ENCODE data around the gene TRIM66.

TRIM66 gene, protein sequence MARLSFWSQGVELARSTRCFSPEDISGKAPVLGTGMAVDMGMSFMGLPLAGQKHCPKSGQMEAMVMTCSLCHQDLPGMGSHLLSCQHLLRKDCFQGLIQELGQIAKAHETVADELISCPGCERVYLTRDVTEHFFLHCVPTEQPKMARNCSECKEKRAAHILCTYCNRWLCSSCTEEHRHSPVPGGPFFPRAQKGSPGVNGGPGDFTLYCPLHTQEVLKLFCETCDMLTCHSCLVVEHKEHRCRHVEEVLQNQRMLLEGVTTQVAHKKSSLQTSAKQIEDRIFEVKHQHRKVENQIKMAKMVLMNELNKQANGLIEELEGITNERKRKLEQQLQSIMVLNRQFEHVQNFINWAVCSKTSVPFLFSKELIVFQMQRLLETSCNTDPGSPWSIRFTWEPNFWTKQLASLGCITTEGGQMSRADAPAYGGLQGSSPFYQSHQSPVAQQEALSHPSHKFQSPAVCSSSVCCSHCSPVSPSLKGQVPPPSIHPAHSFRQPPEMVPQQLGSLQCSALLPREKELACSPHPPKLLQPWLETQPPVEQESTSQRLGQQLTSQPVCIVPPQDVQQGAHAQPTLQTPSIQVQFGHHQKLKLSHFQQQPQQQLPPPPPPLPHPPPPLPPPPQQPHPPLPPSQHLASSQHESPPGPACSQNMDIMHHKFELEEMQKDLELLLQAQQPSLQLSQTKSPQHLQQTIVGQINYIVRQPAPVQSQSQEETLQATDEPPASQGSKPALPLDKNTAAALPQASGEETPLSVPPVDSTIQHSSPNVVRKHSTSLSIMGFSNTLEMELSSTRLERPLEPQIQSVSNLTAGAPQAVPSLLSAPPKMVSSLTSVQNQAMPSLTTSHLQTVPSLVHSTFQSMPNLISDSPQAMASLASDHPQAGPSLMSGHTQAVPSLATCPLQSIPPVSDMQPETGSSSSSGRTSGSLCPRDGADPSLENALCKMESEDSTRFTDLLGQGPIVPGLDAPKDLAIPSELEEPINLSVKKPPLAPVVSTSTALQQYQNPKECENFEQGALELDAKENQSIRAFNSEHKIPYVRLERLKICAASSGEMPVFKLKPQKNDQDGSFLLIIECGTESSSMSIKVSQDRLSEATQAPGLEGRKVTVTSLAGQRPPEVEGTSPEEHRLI (N-terminal part only)

DNA sequence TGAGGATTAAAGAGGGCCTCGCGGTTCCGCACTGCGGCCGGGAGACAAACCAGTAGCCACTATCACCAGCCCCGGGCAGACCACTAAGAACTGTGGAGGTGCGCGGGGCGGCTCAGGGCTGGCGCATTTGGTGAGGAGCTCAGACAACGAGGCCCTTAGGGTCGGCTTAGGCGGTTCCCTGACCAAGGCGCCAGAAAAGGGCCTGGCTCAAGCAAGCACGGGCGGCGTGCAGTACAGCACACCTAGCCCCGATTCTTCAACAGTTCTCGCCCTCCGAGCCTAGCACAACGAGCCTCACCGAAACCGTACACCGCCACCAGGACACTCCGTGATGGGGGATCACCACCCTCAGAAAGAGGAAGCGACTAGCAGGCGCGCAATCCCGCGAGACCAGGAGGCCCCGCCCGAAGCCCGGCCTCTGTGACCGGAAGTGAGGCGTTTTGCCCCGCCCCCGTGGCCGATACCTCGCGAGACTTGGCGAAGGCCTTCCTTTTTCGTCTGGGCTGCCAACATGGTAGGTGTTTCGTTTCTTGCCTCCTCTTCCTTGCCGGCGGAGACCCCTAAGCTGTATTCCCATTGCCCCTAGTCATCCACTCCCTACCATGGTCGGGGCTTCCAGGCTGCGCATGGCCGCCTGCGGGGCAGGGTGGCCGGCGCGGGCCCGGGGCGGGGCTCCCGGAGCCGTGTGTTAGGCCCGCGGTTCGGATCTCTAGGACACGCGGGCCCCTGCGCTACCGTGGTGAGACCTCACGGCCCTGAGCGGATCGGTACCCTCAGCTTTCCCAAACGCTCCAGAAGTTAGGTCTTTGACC, at the start of gene TRIM66, which contains the start of gene RPL27A:
Gene TRIM66 (minus strand): TSS at position 363 of the 812 bp plus-strand sequence. CDS start 10,391 bp downstream, outside the sequence.
Gene RPL27A (plus strand): TSS at position 490 of the 812 bp plus-strand sequence. CDS start 22 bp downstream, at position 512.
- peak; percentile 93 for DNase-seq

DNA sequence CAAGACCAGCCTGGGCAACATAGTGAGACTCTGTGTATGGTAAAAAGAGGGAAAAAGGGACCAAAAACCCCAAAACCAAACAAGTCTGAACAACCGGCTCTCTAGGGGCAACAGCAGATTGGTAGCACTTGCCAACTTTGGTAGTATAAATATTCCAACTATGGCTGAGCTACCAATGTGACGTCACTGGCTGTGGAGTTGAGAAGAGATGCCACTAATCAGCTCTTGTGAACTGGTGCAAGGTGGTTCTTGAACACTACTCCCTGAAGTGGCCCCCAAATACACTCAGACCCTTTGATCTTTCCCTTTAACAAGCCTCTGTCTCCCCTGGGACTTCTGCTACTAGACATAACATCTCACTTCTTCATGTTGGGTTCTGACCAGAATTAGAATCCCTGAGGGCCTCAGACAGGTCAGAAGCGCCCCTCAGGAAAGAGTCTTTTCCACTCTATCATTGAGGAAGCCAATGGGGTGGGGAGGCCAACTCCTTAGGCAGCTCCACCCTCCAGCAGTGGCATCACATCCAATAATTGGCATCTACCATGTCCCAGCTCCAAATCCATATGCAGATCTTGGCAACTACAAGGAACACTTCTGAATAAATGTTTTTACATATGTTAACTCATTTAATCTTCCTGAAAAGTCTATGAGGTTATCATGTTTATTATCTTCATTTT, 49.3 kb upstream of the TRIM66 start:
- no peak for DNase-seq

DNA sequence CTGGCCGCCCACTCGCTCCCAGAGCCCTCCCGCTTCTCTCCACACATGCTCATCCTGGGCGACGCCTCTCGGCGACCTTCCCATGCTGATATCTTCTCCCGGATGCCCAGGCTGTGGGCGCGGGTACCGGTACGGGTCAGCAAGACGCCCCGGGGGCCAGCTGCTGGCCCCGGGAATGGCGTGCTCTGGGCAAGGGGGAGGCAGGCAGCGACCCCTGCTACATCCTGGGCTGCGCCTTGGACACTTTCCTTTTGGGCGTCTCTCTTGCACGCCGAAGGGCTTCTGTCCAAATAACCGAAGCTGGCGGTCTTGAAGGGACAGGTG, 48.2 kb upstream of the TRIM66 start:
- no peak for DNase-seq

DNA sequence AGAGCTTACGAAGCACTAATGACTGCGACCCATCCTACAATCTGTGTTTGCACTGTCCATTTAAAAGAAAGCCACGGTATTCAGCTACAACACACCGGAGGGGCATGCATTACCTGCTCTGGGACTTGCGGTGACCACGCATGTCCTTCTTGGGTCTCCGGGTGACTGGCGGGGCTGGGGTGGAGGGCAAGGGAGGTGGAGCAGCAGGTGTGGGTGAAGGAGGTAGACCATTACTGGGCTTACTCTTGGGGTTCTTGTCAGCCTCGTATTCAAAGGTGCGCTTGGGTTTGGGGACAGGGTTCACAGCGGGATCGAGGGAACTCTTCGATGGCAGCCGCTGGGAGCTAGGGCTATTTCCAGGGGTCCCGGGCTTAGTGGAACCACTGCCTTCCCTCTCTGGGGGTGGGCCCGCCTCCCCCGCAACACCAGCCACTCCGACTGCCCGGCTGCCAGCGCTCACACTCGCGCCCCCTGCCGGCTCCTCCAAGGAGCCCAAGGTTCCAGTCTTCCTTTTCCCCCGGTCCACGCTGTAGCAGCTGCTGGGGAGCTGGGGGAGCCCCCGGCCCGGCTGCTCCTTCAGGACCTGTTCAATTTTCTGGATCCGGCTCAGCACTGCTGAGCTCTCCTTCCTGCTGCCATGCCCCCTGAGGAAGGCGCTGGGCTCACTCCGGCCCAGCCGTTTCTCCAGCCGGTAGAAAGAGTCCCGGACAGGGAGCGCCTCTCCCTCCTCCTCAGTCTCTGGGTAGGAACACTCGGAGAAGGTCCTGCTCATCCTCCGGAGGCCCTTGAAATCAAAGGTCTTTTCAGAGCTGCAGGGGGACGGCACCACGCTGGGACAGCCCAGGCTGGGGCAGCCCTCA, 47.6 kb upstream of the TRIM66 start:
- DNase-seq, result no peak

DNA sequence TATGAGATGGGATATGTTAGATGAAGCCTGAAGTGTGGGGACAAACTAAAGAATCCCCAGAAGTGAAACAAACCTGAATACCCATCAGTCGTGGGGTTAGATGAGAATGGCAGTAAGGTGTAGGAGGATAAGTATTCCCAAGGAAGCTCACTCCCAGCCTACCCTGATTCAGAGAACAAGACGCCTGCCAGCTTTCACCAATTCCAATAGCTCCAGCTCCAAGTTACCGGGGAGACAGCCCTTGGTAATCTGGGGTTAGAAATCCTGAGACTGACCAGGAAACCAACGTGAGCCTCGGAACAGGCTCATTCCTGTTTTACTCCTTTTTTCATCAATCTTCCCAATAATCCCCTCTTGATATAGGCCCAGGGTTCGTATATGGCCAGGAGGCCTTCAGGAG, 46.6 kb upstream of the TRIM66 start:
- no peak for DNase-seq

DNA sequence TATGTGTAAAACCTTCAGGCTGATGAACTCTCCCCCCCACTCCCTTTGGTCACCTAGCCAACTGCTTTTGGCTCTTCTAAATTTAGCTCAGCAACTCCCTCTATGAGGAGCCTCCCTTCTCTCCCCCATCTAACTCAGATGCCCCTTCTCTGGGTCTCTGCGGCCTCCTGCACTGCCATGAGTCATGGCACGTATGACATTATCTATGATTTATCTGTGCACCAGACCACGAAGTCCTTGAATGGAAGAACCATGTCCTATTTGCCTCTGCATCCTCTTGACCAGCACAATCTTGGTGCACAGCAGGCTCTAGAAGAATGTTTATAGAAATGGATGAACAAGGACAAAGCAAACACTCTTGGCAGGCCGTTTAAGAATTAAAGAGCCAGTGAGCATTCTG, 46.1 kb upstream of the TRIM66 start:
- DNase-seq, result no peak

DNA sequence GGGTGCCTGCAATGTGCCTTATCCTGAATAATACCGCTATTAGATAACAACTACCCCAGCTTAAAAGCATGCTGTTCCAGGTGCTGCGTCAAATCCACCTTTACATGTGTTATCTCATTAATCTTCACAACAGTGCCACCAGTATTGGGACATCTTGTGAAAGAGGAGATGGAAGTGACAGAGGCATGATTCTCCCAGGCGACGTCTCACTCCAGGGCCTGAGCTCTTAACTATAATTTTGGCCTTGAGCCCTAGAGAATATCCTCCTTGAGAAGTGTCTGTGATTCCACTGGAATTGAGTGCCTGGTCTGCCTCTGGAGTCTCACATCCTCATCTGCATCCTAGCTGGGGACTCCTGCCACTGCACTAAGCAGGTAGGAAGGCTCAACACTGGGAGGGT, 43.9 kb upstream of the TRIM66 start:
- DNase-seq, result no peak

DNA sequence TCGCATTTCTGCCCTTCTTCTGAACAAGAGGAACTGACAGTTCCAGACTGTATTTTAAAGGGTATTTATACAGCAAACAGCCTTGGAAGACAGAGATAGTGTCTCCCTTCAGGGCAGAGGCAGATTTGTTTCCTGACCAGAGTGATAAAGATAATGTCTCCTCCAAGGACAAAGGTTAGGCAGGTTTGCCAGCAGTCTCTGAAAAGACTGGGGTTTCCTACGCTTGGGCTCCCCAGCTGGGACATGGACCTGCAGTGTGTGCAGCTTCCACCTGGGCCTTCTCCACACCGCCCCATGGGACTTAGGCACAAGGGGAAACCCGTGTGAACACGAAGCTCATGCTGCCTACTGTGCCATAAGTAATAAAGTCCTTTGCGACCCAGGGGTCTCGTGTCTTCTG, 42.2 kb upstream of the TRIM66 start:
- no peak for DNase-seq

DNA sequence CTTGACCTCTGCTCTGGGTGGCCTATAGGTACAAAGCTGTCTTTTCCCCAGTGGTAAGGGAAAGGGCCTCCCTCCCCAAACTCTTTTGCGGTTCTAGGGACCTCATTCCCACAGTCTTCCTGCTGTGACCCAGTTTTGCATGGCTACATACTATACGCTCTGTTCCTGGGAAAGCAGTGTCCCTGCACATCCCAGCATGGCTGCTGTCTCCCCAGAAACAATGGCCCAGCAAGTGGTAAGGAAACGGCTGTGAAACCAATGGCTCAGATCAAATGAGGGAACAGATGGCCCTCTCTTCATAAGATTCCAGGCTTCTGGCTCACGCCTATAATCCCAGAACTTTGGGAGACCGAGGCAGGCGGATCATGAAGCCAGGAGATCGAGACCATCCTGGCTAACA, 41.2 kb upstream of the TRIM66 start:
- peak; percentile 14 for DNase-seq

DNA sequence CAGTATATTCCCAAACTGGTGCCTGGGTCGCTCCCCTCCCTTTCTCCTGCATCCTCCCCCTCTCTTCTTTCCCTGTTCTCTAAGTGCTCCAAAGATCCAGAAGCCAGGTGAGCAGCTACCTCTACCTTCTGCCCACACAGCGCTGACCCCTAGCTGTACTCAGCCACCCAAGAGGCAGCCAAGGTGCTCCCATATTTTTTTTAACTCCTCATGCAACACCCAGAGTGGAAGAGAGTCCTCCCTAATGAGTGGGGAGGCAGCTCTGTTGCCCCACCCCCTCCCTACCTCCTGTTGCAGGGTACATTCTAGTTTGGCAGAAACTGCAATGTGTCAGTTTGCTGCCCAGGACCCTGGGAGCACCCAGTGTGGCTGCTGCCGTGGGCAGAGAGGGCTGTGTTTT, 40.3 kb upstream of the TRIM66 start:
- no peak for DNase-seq

DNA sequence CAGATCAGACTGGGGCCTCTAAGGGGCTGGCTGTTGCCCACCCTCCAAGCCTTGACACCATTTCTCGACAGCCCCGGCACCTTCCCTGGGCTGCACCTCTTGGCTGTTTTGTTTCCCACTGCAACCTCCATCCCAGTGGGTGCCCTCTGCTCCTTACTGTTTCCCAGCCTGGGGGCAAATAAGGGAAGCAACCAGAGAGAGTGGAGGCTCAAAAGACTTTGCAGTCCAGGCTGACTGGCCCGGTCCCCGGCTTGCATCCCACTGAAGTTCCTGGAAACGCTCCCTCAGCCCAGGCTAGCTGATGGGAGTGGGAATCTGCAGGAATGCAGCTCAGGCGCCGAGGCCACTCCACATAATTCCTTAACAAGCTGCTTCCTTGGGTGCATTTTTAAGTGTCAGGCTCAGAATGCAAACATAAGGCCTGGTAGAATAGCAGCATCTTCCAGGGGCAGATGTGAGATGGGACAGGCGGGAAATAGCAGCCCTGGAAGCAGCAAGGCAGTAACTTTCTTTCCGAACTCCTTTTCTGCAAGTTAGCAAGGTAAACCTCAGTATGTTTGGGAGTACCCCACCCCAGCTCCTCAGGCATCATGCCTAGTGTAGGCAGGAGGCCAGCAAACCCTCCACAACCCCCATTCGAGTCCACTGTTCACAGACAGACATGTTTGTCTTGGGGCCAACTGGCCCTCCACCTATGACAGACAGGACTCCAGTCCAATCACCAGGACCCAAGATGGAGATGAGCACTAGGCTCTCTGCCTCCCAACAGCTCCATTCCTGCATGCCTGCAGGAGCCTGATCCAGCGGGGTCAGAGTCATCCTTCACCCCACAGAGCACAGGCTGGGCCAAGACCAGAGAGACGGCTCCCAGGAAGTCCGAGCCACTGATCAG, 39.4 kb upstream of the TRIM66 start:
- DNase-seq, result no peak

DNA sequence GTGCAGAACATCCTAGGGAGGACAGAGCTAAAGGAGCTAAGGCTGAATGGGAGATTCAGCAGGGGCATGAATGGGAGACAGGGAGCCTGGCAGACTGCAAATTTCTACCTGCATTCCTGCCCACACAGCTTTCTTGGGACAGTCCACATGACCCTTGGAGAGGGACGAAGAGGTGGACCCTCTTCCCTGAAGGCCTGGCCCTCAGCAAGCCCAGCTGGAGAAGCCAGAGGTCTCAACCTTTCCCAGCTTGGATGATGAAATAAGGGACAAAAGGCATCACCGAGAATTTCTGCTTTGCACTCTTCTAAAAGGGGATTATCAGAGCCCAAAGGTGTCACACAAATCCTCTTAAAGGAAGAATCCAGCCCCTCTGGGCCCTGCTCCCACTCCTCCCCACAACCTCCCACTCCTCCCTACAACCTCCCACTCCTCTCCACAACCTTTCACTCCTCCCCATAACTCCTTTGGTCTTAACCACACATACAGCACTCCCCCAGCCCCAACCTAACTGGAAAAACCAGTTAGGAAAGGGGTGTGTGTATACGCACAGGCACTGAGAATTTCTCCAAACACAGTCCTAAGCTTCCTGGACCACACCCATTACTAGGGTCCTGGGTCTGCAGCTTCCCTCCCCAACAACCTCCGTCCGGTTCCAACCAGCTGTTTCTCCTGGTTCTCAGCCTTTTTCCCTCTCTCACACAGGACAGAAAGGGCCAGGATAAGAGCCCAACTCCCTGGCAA, 38.6 kb upstream of the TRIM66 start:
- DNase-seq, result no peak

DNA sequence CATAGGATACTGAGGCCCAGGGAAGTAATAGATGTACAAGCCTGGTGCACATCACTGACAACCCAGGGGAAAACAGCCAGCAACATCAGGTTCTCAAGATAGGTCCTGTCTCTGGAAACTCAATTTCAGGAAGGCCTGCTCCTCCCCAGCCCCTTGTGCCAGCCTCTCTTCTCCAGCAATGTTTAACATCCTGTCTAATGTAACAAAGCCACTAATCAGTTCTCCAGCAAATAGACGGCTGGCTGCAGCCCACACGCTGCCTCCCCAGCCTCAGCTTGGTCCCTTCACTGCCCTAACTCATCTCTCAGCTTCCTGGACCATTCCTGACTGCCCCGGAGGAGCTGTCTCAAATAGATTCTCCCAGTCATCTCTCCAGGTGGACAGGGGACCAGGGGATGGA, 37.9 kb upstream of the TRIM66 start:
- DNase-seq, result no peak

DNA sequence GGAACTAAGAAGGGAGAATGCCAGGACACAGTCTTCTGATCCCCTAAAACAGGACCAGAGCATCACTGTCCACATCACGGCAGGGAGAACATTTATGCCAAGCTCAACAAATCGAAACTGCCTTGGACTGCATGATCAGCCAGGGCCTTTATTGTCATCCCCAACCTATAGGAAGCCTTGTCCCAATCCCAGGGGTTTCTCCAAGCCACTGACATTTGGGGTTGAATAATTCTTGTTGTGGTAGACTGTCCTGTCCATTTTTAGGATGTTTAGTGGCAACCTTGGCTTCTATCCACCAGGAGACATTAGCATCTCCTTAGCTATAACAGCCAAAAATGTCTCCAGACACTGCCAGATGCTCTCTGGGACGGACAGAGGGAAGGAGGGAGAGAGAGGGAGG, 37.3 kb upstream of the TRIM66 start:
- DNase-seq, result no peak

DNA sequence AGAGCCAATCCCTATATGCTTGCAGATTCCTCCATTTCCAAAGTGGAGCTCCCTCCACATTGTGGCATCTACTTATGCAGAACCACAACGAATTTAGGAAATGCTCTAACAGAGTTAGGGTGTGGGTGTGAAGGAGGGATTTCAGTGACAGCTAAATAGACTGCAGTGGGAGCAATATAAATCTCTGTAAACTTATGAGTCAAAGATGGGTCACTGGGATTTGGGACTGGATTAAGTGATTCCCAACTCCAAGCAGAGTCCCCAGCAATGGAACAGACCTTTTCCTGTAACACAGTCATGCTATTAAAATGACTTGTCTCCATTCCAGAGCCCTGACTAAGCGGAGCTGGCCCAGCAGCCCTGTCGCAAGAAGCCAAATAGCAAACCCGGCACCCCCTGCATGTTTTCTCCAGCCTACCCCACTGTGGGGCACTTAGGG, 36.8 kb upstream of the TRIM66 start:
- no peak for DNase-seq

DNA sequence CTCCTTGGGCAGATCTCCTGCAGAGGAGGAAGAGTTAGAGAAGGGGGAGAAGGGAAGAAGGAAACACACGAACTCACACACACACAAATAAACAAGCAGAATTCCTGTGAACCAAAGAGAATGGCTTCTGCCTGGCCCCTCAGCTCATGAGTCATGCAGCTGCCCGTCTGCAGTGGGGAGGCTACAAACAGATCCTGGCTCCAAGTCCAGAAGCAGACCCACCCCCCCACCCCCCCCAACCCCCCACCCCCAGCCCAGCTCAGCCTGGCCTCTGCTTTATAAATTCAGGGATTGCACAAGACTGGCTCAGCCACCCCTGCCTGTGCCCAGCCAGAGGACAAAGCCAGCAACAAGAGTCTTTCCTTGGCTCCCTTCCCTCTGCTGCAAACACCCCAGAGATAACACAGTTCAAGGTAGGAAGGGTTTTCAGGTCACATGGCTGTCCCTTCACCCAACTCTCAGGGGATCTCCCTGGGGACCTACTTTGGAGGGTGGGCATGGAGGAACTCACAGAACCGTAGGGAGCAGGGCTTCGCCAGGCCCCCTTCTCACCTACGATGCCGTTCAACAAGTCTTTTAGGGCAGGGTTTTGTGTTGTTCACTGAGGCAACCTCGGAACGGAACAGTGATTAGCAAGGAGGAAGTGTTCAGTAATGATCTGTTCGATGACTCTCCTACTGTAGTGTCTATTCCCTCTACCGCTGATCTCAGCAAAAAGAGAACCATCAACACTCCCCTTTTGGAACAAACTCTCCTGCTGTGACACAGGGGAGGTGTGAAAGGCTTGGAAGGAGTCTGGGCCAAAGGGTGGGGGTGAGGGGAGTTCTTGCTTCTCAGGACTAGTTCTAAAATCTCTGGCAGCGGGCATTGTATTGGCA, 35.6 kb upstream of the TRIM66 start:
- DNase-seq, result no peak

DNA sequence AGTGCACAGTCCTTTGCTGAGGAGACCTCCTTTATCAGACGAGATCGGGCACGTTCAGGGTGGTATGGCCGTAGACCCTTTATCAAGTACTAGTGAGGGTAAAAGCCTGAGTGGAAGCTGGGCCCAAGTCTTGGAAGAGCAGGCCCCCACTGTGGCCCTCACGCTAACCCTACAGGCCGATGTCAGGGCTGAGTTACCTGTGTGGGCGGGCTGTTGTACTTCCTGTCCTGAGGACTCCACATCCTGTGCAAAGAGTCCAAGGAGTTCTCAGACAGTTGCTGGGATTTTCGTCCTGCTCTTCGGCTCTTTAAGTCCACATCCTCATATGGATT, 35.0 kb upstream of the TRIM66 start:
- no peak for DNase-seq

DNA sequence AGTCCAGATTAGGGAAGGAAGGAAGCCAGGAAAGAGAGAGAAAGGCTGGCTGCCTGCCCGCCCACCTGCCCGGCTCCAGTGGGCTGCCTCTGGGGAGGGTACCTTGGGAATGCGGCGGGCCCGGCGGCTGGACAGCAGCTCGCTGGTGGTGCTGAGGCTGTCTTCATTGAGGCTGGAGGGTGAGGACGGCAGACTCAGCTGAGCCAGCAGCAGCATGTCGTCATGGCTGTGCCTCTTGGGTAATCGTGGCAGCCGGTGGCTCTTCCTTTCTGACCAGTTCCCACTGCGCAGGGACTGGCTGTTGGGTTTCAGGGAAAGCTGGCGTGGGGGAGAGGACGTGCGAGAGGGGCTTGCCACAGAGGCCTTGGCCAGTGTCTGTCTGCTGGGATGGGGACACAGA, 33.0 kb upstream of the TRIM66 start:
- DNase-seq, result no peak

Measured in NCI-H2171 (cell line).